CD8-positive, alpha-beta memory T cell (primary cell): Measurements from ENCODE around the gene AMY1C. TPM values are rescaled to one million over a fixed set of nuclear protein-coding genes. Genes with fewer than 3 reads are reported as not detected.

Experiments
- polyA plus RNA-seq: library from polyadenylated mRNA; unstranded; fragments of 300-500 nt; fragmentation: Illumina TruSeq; gene quantifications from one replicate; pipeline ENCODE4 v1.2.3, GENCODE V29; 2021
- total RNA-seq, 2 experiments: library from RNA; stranded (reverse); gene quantifications; one replicate each; pipeline ENCODE4 v1.2.3, GENCODE V29; 2021

Gene AMY1C
- total and polyA plus RNA-seq, 3 experiments from 2014 or later = not detected

Other genes with a start within 250 kb of the AMY1C start
- gene RNPC3, start 224.2 kb upstream of the AMY1C start, total RNA-seq = 10 to 100 TPM; 14.9 to 17.6 TPM
- gene RNPC3, start 224.2 kb upstream of the AMY1C start, polyA plus RNA-seq = 14.2 TPM
- gene AMY2B, start 178.3 kb upstream of the AMY1C start, total RNA-seq = 1 to 10 TPM; 6.5 to 8.4 TPM
- 1.1 TPM for gene AMY2B, start 178.3 kb upstream of the AMY1C start, polyA plus RNA-seq
- not detected for gene AMY2A, start 132.5 kb upstream of the AMY1C start, total RNA-seq
- gene AMY2A, start 132.5 kb upstream of the AMY1C start, polyA plus RNA-seq = not detected
- gene AMY1A, start 94.1 kb upstream of the AMY1C start, total RNA-seq = not detected
- gene AMY1A, start 94.1 kb upstream of the AMY1C start, polyA plus RNA-seq = not detected
- not detected for gene AMY1B, start 53.7 kb upstream of the AMY1C start, total RNA-seq
- not detected for gene AMY1B, start 53.7 kb upstream of the AMY1C start, polyA plus RNA-seq